ENCODE measurements around the gene PLEKHM3.

DNA sequence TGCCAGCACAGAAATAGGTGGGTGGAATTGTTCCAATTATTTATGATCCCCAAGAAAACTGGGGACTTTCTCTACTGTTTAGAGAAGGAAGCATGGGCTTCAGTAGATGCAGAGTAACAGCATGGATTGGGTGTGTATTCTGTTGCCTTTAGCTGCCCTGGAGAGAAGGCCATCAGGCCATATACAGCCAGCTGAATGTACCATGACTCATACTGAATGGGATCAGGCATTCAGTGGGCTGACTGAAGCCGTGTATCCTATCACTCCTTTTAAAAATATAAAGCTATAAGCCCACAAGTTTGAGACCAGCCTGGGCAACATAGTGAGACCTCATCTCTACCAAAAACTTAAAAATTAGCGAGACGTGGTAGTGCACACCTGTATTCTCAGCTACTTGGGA lies 16.7 kb upstream of the PLEKHM3 start:
- TF ChIP-seq, protein P1, sequence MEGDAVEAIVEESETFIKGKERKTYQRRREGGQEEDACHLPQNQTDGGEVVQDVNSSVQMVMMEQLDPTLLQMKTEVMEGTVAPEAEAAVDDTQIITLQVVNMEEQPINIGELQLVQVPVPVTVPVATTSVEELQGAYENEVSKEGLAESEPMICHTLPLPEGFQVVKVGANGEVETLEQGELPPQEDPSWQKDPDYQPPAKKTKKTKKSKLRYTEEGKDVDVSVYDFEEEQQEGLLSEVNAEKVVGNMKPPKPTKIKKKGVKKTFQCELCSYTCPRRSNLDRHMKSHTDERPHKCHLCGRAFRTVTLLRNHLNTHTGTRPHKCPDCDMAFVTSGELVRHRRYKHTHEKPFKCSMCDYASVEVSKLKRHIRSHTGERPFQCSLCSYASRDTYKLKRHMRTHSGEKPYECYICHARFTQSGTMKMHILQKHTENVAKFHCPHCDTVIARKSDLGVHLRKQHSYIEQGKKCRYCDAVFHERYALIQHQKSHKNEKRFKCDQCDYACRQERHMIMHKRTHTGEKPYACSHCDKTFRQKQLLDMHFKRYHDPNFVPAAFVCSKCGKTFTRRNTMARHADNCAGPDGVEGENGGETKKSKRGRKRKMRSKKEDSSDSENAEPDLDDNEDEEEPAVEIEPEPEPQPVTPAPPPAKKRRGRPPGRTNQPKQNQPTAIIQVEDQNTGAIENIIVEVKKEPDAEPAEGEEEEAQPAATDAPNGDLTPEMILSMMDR (IDR thresholded peaks at IDR 0.05): no peak
- no peak for TF ChIP-seq RAD21 (conservative IDR thresholded peaks at IDR 0.05 in 1 of 2, IDR thresholded peaks at IDR 0.05 in 1 of 2)
- TF ChIP-seq SMC3 (IDR thresholded peaks at IDR 0.05): no peak
- TF ChIP-seq, protein P2, sequence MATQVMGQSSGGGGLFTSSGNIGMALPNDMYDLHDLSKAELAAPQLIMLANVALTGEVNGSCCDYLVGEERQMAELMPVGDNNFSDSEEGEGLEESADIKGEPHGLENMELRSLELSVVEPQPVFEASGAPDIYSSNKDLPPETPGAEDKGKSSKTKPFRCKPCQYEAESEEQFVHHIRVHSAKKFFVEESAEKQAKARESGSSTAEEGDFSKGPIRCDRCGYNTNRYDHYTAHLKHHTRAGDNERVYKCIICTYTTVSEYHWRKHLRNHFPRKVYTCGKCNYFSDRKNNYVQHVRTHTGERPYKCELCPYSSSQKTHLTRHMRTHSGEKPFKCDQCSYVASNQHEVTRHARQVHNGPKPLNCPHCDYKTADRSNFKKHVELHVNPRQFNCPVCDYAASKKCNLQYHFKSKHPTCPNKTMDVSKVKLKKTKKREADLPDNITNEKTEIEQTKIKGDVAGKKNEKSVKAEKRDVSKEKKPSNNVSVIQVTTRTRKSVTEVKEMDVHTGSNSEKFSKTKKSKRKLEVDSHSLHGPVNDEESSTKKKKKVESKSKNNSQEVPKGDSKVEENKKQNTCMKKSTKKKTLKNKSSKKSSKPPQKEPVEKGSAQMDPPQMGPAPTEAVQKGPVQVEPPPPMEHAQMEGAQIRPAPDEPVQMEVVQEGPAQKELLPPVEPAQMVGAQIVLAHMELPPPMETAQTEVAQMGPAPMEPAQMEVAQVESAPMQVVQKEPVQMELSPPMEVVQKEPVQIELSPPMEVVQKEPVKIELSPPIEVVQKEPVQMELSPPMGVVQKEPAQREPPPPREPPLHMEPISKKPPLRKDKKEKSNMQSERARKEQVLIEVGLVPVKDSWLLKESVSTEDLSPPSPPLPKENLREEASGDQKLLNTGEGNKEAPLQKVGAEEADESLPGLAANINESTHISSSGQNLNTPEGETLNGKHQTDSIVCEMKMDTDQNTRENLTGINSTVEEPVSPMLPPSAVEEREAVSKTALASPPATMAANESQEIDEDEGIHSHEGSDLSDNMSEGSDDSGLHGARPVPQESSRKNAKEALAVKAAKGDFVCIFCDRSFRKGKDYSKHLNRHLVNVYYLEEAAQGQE (IDR thresholded peaks at IDR 0.05): no peak
- TF ChIP-seq BHLHE40 (IDR thresholded peaks at IDR 0.05; ENCODE audit: low read depth, low read length): no peak
- no peak for TF ChIP-seq SREBF2 (IDR thresholded peaks at IDR 0.05)
- TF ChIP-seq CHD2 (IDR thresholded peaks at IDR 0.05; ENCODE audit: low read length, partially characterized antibody): no peak
- no peak for TF ChIP-seq JUNB (IDR thresholded peaks at IDR 0.05)
- no peak for TF ChIP-seq POLR2A (IDR thresholded peaks at IDR 0.05; ENCODE audit: low read length)

Data from A549 (cell line).